ENCODE results near the gene GPR107. TPM values are rescaled to one million over a fixed set of nuclear protein-coding genes. Genes with fewer than 3 reads are reported as not detected.

GPR107 gene
- total RNA-seq, 1 donor from 2014 or later: 19.8 TPM

- H3K4me1 ChIP-seq (ENCODE audit: control insufficient read depth in 3 of 3, insufficient read depth in 3 of 3, low read length in 3 of 3): peaks cover 5 to 12% (median 6%) of the 10 kb centered on the region in 3 donors
- H3K9ac ChIP-seq (ENCODE audit: low read depth in 1 of 3, low read length in 3 of 3): no peak overlapping the region
- H3K27me3 ChIP-seq (ENCODE audit: control insufficient read depth in 3 of 3, insufficient read depth in 3 of 3, low read length in 3 of 3): peaks cover 3 to 13% (median 12%) of the 10 kb centered on the region in 3 donors
- H3K4me3 ChIP-seq (ENCODE audit: low read length in 3 of 3): no peak overlapping the region
- no peak overlapping the region for H3K27ac ChIP-seq (ENCODE audit: low read depth, low read length)
- no peaks in the 10 kb centered on the region for H3K36me3 ChIP-seq (ENCODE audit: control insufficient read depth in 3 of 3, insufficient read depth in 3 of 3, low read length in 3 of 3)
- H3K9me3 ChIP-seq (ENCODE audit: control insufficient read depth in 3 of 3, low read length in 3 of 3): no peaks in the 10 kb centered on the region
These were observed 121.2 kb downstream of the GPR107 start for GRCh38 chr9:130174920-130175321.

- Histone ChIP-seq H3K36me3 (ENCODE audit: control insufficient read depth in 3 of 3, insufficient read depth in 3 of 3, low read length in 3 of 3) (no peaks in the 10 kb centered on the region), H3K27me3 (ENCODE audit: control insufficient read depth in 3 of 3, insufficient read depth in 3 of 3, low read length in 3 of 3) (peaks cover 3 to 13% (median 12%) of the 10 kb centered on the region in 3 donors), H3K4me3 (ENCODE audit: low read length in 3 of 3) (no peak overlapping the region), H3K9me3 (ENCODE audit: control insufficient read depth in 3 of 3, low read length in 3 of 3) (no peaks in the 10 kb centered on the region), H3K4me1 (ENCODE audit: control insufficient read depth in 3 of 3, insufficient read depth in 3 of 3, low read length in 3 of 3) (peaks cover 5 to 12% (median 6%) of the 10 kb centered on the region in 3 donors), H3K27ac (ENCODE audit: low read depth, low read length) (no peak overlapping the region), H3K9ac (ENCODE audit: low read depth in 1 of 3, low read length in 3 of 3) (no peak overlapping the region)
These were observed 121.6 kb downstream of the GPR107 start for GRCh38 chr9:130175355-130175754.

- Histone ChIP-seq H3K27me3 (ENCODE audit: control insufficient read depth in 3 of 3, insufficient read depth in 3 of 3, low read length in 3 of 3) (peaks cover 3 to 13% (median 12%) of the 10 kb centered on the region in 3 donors), H3K9ac (ENCODE audit: low read depth in 1 of 3, low read length in 3 of 3) (no peak overlapping the region), H3K27ac (ENCODE audit: low read depth, low read length) (no peak overlapping the region), H3K4me3 (ENCODE audit: low read length in 3 of 3) (no peak overlapping the region), H3K4me1 (ENCODE audit: control insufficient read depth in 3 of 3, insufficient read depth in 3 of 3, low read length in 3 of 3) (peaks cover 5 to 11% (median 6%) of the 10 kb centered on the region in 3 donors), H3K9me3 (ENCODE audit: control insufficient read depth in 3 of 3, low read length in 3 of 3) (no peaks in the 10 kb centered on the region), H3K36me3 (ENCODE audit: control insufficient read depth in 3 of 3, insufficient read depth in 3 of 3, low read length in 3 of 3) (no peaks in the 10 kb centered on the region)
These were observed 123.1 kb downstream of the GPR107 start for GRCh38 chr9:130176760-130177159.

GRCh38 chr9:130177898-130178805 is 124.4 kb downstream of the GPR107 start:
- Histone ChIP-seq H3K9ac (ENCODE audit: low read depth in 1 of 3, low read length in 3 of 3) (no peak overlapping the region), H3K9me3 (ENCODE audit: control insufficient read depth in 3 of 3, low read length in 3 of 3) (no peaks in the 10 kb centered on the region), H3K4me1 (ENCODE audit: control insufficient read depth in 3 of 3, insufficient read depth in 3 of 3, low read length in 3 of 3) (peaks cover 4 to 11% (median 4%) of the 10 kb centered on the region in 3 donors), H3K4me3 (ENCODE audit: low read length in 3 of 3) (no peak overlapping the region), H3K27me3 (ENCODE audit: control insufficient read depth in 3 of 3, insufficient read depth in 3 of 3, low read length in 3 of 3) (peaks cover 3 to 12% (median 10%) of the 10 kb centered on the region in 3 donors), H3K27ac (ENCODE audit: low read depth, low read length) (no peak overlapping the region), H3K36me3 (ENCODE audit: control insufficient read depth in 3 of 3, insufficient read depth in 3 of 3, low read length in 3 of 3) (no peaks in the 10 kb centered on the region)

GRCh38 chr9:130179331-130179907 is 125.7 kb downstream of the GPR107 start:
- Histone ChIP-seq H3K4me3 (ENCODE audit: low read length in 3 of 3) (no peak overlapping the region), H3K9ac (ENCODE audit: low read depth in 1 of 3, low read length in 3 of 3) (no peak overlapping the region), H3K4me1 (ENCODE audit: control insufficient read depth in 3 of 3, insufficient read depth in 3 of 3, low read length in 3 of 3) (peaks cover 0 to 3% (median 0%) of the 10 kb centered on the region in 3 donors), H3K9me3 (ENCODE audit: control insufficient read depth in 3 of 3, low read length in 3 of 3) (no peaks in the 10 kb centered on the region), H3K36me3 (ENCODE audit: control insufficient read depth in 3 of 3, insufficient read depth in 3 of 3, low read length in 3 of 3) (no peaks in the 10 kb centered on the region), H3K27me3 (ENCODE audit: control insufficient read depth in 3 of 3, insufficient read depth in 3 of 3, low read length in 3 of 3) (no peaks in the 10 kb centered on the region), H3K27ac (ENCODE audit: low read depth, low read length) (no peak overlapping the region)

- Histone ChIP-seq H3K9me3 (ENCODE audit: control insufficient read depth in 3 of 3, low read length in 3 of 3) (no peaks in the 10 kb centered on the region), H3K4me1 (ENCODE audit: control insufficient read depth in 3 of 3, insufficient read depth in 3 of 3, low read length in 3 of 3) (peaks cover 0 to 3% (median 0%) of the 10 kb centered on the region in 3 donors), H3K27ac (ENCODE audit: low read depth, low read length) (no peak overlapping the region), H3K9ac (ENCODE audit: low read depth in 1 of 3, low read length in 3 of 3) (no peak overlapping the region), H3K27me3 (ENCODE audit: control insufficient read depth in 3 of 3, insufficient read depth in 3 of 3, low read length in 3 of 3) (no peaks in the 10 kb centered on the region), H3K36me3 (ENCODE audit: control insufficient read depth in 3 of 3, insufficient read depth in 3 of 3, low read length in 3 of 3) (no peaks in the 10 kb centered on the region), H3K4me3 (ENCODE audit: low read length in 3 of 3) (no peak overlapping the region)
These were observed 126.8 kb downstream of the GPR107 start for GRCh38 chr9:130180516-130180915.

GRCh38 chr9:130181678-130182380 is 128.1 kb downstream of the GPR107 start:
- Histone ChIP-seq H3K27ac (ENCODE audit: low read depth, low read length) (no peak overlapping the region), H3K9ac (ENCODE audit: low read depth in 1 of 3, low read length in 3 of 3) (no peak overlapping the region), H3K4me1 (ENCODE audit: control insufficient read depth in 3 of 3, insufficient read depth in 3 of 3, low read length in 3 of 3) (peaks cover 0 to 4% (median 0%) of the 10 kb centered on the region in 3 donors)

GRCh38 chr9:130182381-130182909 is 128.7 kb downstream of the GPR107 start:
- H3K27me3 ChIP-seq (ENCODE audit: control insufficient read depth in 3 of 3, insufficient read depth in 3 of 3, low read length in 3 of 3): peaks cover 0 to 3% (median 0%) of the 10 kb centered on the region in 3 donors
- no peak overlapping the region for H3K4me3 ChIP-seq (ENCODE audit: low read length in 3 of 3)
- no peak overlapping the region for H3K9ac ChIP-seq (ENCODE audit: low read depth in 1 of 3, low read length in 3 of 3)
- peaks cover 0 to 4% (median 3%) of the 10 kb centered on the region in 3 donors for H3K4me1 ChIP-seq (ENCODE audit: control insufficient read depth in 3 of 3, insufficient read depth in 3 of 3, low read length in 3 of 3)
- H3K9me3 ChIP-seq (ENCODE audit: control insufficient read depth in 3 of 3, low read length in 3 of 3): no peaks in the 10 kb centered on the region
- no peaks in the 10 kb centered on the region for H3K36me3 ChIP-seq (ENCODE audit: control insufficient read depth in 3 of 3, insufficient read depth in 3 of 3, low read length in 3 of 3)
- no peak overlapping the region for H3K27ac ChIP-seq (ENCODE audit: low read depth, low read length)

More at GRCh38 chr9:130181678-130182380, 128.1 kb downstream of the GPR107 start:
- H3K4me3 ChIP-seq (ENCODE audit: low read length in 3 of 3): no peak overlapping the region
- H3K9me3 ChIP-seq (ENCODE audit: control insufficient read depth in 3 of 3, low read length in 3 of 3): no peaks in the 10 kb centered on the region
- H3K27me3 ChIP-seq (ENCODE audit: control insufficient read depth in 3 of 3, insufficient read depth in 3 of 3, low read length in 3 of 3): peaks cover 0 to 3% (median 0%) of the 10 kb centered on the region in 3 donors
- H3K36me3 ChIP-seq (ENCODE audit: control insufficient read depth in 3 of 3, insufficient read depth in 3 of 3, low read length in 3 of 3): no peaks in the 10 kb centered on the region

- Histone ChIP-seq H3K4me3 (ENCODE audit: low read length in 3 of 3) (no peak overlapping the region), H3K36me3 (ENCODE audit: control insufficient read depth in 3 of 3, insufficient read depth in 3 of 3, low read length in 3 of 3) (no peaks in the 10 kb centered on the region), H3K9me3 (ENCODE audit: control insufficient read depth in 3 of 3, low read length in 3 of 3) (no peaks in the 10 kb centered on the region), H3K4me1 (ENCODE audit: control insufficient read depth in 3 of 3, insufficient read depth in 3 of 3, low read length in 3 of 3) (peaks cover 0 to 5% (median 4%) of the 10 kb centered on the region in 3 donors), H3K27me3 (ENCODE audit: control insufficient read depth in 3 of 3, insufficient read depth in 3 of 3, low read length in 3 of 3) (peaks cover 0 to 3% (median 0%) of the 10 kb centered on the region in 3 donors), H3K9ac (ENCODE audit: low read depth in 1 of 3, low read length in 3 of 3) (no peak overlapping the region), H3K27ac (ENCODE audit: low read depth, low read length) (no peak overlapping the region)
These were observed 129.5 kb downstream of the GPR107 start for GRCh38 chr9:130183133-130183762.
